WTC11 (cell line): ENCODE results near the gene TTLL11. TPM values are rescaled to one million over a fixed set of nuclear protein-coding genes. Genes with fewer than 3 reads are reported as not detected.

ENCODE experiments used
- ATAC-seq: fragments of 200-7000 bp; cut with Tn5 transposase; 2 replicates; pipeline ENCODE4 v1.10.0; 2021; ENCODE audit warnings: mild to moderate bottlenecking, moderate library complexity
- CTCF ChIA-PET: fragments of 300-600 bp; sonication (Branson Sonifier 250); formaldehyde crosslinking; loops from one replicate; lab custom pipeline; 2021; ENCODE audit warnings: antibody characterized with exemption; lab: Charles Lee
- POLR2A ChIA-PET: fragments of 350-600 bp; sonication (Branson Sonifier 250); formaldehyde crosslinking; loops from one replicate; lab custom pipeline; 2021; ENCODE audit warnings: antibody characterized with exemption; lab: Charles Lee
- DNase-seq: peaks from one replicate; pipeline ENCODE4 v3.0.0; 2021; ENCODE audit warnings: low spot score
- H3K27ac Mint-ChIP-seq: 2 replicates; pipeline ENCODE4 v1.8.0; 2021; ENCODE audit warnings: mixed read lengths
- H3K27me3 Mint-ChIP-seq: 2 replicates; pipeline ENCODE4 v1.8.0; 2021; ENCODE audit warnings: low read depth, mild to moderate bottlenecking, moderate library complexity, mixed read lengths
- H3K36me3 Mint-ChIP-seq: 2 replicates; pipeline ENCODE4 v1.8.0; 2021; ENCODE audit warnings: mixed read lengths
- H3K4me1 Mint-ChIP-seq: 2 replicates; pipeline ENCODE4 v1.8.0; 2022; ENCODE audit warnings: mixed read lengths
- H3K4me3 Mint-ChIP-seq: 2 replicates; pipeline ENCODE4 v1.8.0; 2021; ENCODE audit warnings: mild to moderate bottlenecking, moderate library complexity, mixed read lengths
- H3K9me3 Mint-ChIP-seq: 2 replicates; pipeline ENCODE4 v1.8.0; 2021; ENCODE audit warnings: mixed read lengths
- AR ChIP-seq: fragments of 250-450 bp; sonication (Bioruptor Pico); IDR thresholded peaks from 2 replicates; pipeline ENCODE4 v1.9.0; 2021; ENCODE audit warnings: mild to moderate bottlenecking
- ATF2 ChIP-seq: sonication (generic); formaldehyde crosslinking; IDR thresholded peaks from 2 replicates; pipeline ENCODE4 v1.8.1; 2022; ENCODE audit warnings: low read depth, missing genetic modification reagents, borderline replicate concordance
- CTCF ChIP-seq: fragments of 200-600 bp; IDR thresholded peaks from 2 replicates; pipeline ENCODE4 v1.8.0; 2022; ENCODE audit warnings: antibody characterized with exemption
- ESRRA ChIP-seq: sonication (generic); formaldehyde crosslinking; IDR thresholded peaks from 2 replicates; pipeline ENCODE4 v1.8.1; 2022; ENCODE audit warnings: mild to moderate bottlenecking, missing genetic modification reagents, borderline replicate concordance
- GABPB1 ChIP-seq: sonication (generic); formaldehyde crosslinking; IDR thresholded peaks from 2 replicates; pipeline ENCODE4 v1.8.1; 2023; ENCODE audit warnings: mild to moderate bottlenecking, missing genetic modification reagents
- MAX ChIP-seq: sonication (generic); formaldehyde crosslinking; IDR thresholded peaks from 2 replicates; pipeline ENCODE4 v1.8.0; 2022; ENCODE audit warnings: mild to moderate bottlenecking, missing genetic modification reagents
- MLX ChIP-seq: sonication (generic); formaldehyde crosslinking; IDR thresholded peaks from 2 replicates; pipeline ENCODE4 v1.8.1; 2023; ENCODE audit warnings: mild to moderate bottlenecking, missing genetic modification reagents, moderate library complexity
- NFYB ChIP-seq: sonication (generic); formaldehyde crosslinking; conservative IDR thresholded peaks from 2 replicates; pipeline ENCODE4 v1.8.0; 2022; ENCODE audit warnings: low read depth, missing genetic modification reagents
- PREB ChIP-seq: sonication (generic); formaldehyde crosslinking; IDR thresholded peaks from 2 replicates; pipeline ENCODE4 v1.8.1; 2022; ENCODE audit warnings: mild to moderate bottlenecking, missing genetic modification reagents, moderate library complexity, borderline replicate concordance
- SOX15 ChIP-seq: fragments of 250-450 bp; sonication (Bioruptor Pico); IDR thresholded peaks from 2 replicates; pipeline ENCODE4 v1.9.0; 2021; ENCODE audit warnings: mild to moderate bottlenecking
- TCF7 ChIP-seq: sonication (generic); formaldehyde crosslinking; IDR thresholded peaks from 2 replicates; pipeline ENCODE4 v1.8.0; 2022; ENCODE audit warnings: mild to moderate bottlenecking, low read depth, missing genetic modification reagents, moderate library complexity
- USF2 ChIP-seq: sonication (generic); formaldehyde crosslinking; IDR thresholded peaks from 2 replicates; pipeline ENCODE4 v1.8.1; 2023; ENCODE audit warnings: mild to moderate bottlenecking, missing genetic modification reagents, moderate library complexity
- ZNF396 ChIP-seq: fragments of 250-450 bp; sonication (Bioruptor Pico); IDR thresholded peaks from 2 replicates; pipeline ENCODE4 v1.8.0; 2021; ENCODE audit warnings: mild to moderate bottlenecking, moderate library complexity, borderline replicate concordance
- ZNF423 ChIP-seq: fragments of 250-450 bp; sonication (Bioruptor Pico); IDR thresholded peaks from 2 replicates; pipeline ENCODE4 v2.1.2; 2022; ENCODE audit warnings: mild to moderate bottlenecking, moderate library complexity
- total RNA-seq: library from RNA; stranded (reverse); gene quantifications from 3 replicates; pipeline ENCODE4 v1.2.3, GENCODE V29; 2021

TTLL11 gene
- total RNA-seq, 1 experiment from 2014 or later, result 1.1 TPM

GRCh38 chr9:121956808-121957207 is 136.3 kb downstream of the TTLL11 start (continued):
- TF ChIP-seq CTCF (no peak), TCF7 (CRISPR knock-in tag) (no peak), GABPB1 (CRISPR knock-in tag) (no peak), ATF2 (no peak)

GRCh38 chr9:121955649-121956048 is 137.5 kb downstream of the TTLL11 start:
- TF ChIP-seq USF2 (CRISPR knock-in tag) (no peak), SOX15 (CRISPR knock-in tag) (no peak), MAX (CRISPR knock-in tag) (no peak), MLX (CRISPR knock-in tag) (no peak), PREB (CRISPR knock-in tag) (no peak), AR (no peak), NFYB (CRISPR knock-in tag) (no peak), ESRRA (no peak), ZNF423 (CRISPR knock-in tag) (no peak), ZNF396 (CRISPR knock-in tag) (no peak)
- H3K27ac Mint-ChIP-seq, result no peak overlapping the region
- POLR2A ChIA-PET, result no interaction called here
- H3K9me3 Mint-ChIP-seq, result no peaks in the 10 kb centered on the region
- CTCF ChIA-PET, result no interaction called here
- ATAC-seq (no peak), DNase-seq (no peak)
- no peaks in the 10 kb centered on the region; the same call in 1 of the 2 replicates for H3K4me1 Mint-ChIP-seq
- no peaks in the 10 kb centered on the region for H3K36me3 Mint-ChIP-seq
- peaks cover 4% of the 10 kb centered on the region for H3K27me3 Mint-ChIP-seq
- H3K4me3 Mint-ChIP-seq, result no peak overlapping the region
